Kidney (tissue), 14 donors: ENCODE results near the gene SLC10A2. TPM values are rescaled to one million over a fixed set of nuclear protein-coding genes. Genes with fewer than 3 reads are reported as not detected.

Experiments
- DNase-seq, 5 donors: peaks; one replicate each; pipeline ENCODE4 v3.0.0-alpha.2; 2013 to 2020
- FAIRE-seq: peaks from 2 replicates; lab custom pipeline; 2012; peaks lifted over from hg19 to GRCh38; lab: Jason Lieb, UNC
- H3K27ac ChIP-seq, 2 donors: one replicate each; pipeline ENCODE4 v1.7.0; 2013; ENCODE audit warnings: low read depth in 2 of 2, low read length in 2 of 2, inconsistent platforms in 1 of 2
- H3K27me3 ChIP-seq: one replicate; pipeline ENCODE4 v1.7.1; 2013; ENCODE audit warnings: low read length, inconsistent platforms; ENCODE audit not compliant: control insufficient read depth, insufficient read depth
- H3K36me3 ChIP-seq, 3 donors: one replicate each; pipeline versions ENCODE4 v1.7.0 to v1.7.1; 2013; ENCODE audit warnings: low read length in 3 of 3, control low read depth in 1 of 3, inconsistent platforms in 1 of 3; ENCODE audit not compliant: insufficient read depth in 3 of 3, control insufficient read depth in 2 of 3
- H3K4me1 ChIP-seq, 3 donors: one replicate each; pipeline versions ENCODE4 v1.7.0 to v1.7.1; 2013; ENCODE audit warnings: low read length in 3 of 3, inconsistent platforms in 1 of 3, low read depth in 1 of 3; ENCODE audit not compliant: control insufficient read depth in 2 of 3, insufficient read depth in 2 of 3
- H3K4me3 ChIP-seq, 3 donors: one replicate each; pipeline versions ENCODE4 v1.7.0 to v1.8.1; 2013; ENCODE audit warnings: low read length in 3 of 3, control low read depth in 1 of 3, inconsistent platforms in 1 of 3
- H3K9ac ChIP-seq, 3 donors: one replicate each; pipeline versions ENCODE4 v1.7.0 to v1.7.1; 2013; ENCODE audit warnings: low read length in 3 of 3, control low read depth in 1 of 3, inconsistent platforms in 1 of 3
- H3K9me3 ChIP-seq, 3 donors: one replicate each; pipeline versions ENCODE4 v1.7.0 to v1.7.1; 2013; ENCODE audit warnings: low read length in 3 of 3, control low read depth in 1 of 3, inconsistent platforms in 1 of 3; ENCODE audit not compliant: control insufficient read depth in 2 of 3, insufficient read depth in 1 of 3
- intact Hi-C: fragments of 100-400 bp; cut with DNase I; formaldehyde crosslinking; loops from one replicate; pipeline ENCODE4 v1.11.1; 2022
- polyA plus RNA-seq: library from polyadenylated mRNA; stranded (reverse); fragments of 350-450 nt; fragmentation: Illumina TruSeq; extraction: RNeasy Lipid Tissue Mini Kit (QIAGEN cat#74804); gene quantifications from one replicate; pipeline ENCODE4 v1.2.3, GENCODE V29; 2014; ENCODE audit warnings: low read depth, low replicate concordance; ENCODE audit not compliant: insufficient read depth
- total RNA-seq: library from RNA; stranded (reverse); fragmentation: NEBNext Ultra II Directional; extraction: Animal tissue kit (Norgen Biotek cat#: 25700); gene quantifications from one replicate; pipeline ENCODE4 v1.2.1, GENCODE V29; 2021
- TF ChIP-seq, protein P1 (sequence below): IDR thresholded peaks from 3 replicates; pipeline ENCODE4 v1.5.1; 2012; ENCODE audit warnings: mild to moderate bottlenecking, moderate library complexity, borderline replicate concordance; ENCODE audit not compliant: insufficient read depth; ENCODE audit errors: extremely low read depth
- donor health status: control.
- donor health status: control.
- donor health status: control.
- donor health status: control.
- donor health status: control.
- donor health status: DM: yes; HTN: yes; CAD: no.
- donor health status: Normal renal cell carcinoma (clear cell type).

Gene SLC10A2
- total and polyA plus RNA-seq, 2 donors from 2014 or later = 0.19 to 4.5 TPM

- FAIRE-seq (no peak), DNase-seq (no peak)
- Histone ChIP-seq H3K27ac (no peak overlapping the region), H3K4me1 (no peaks in the 10 kb centered on the region), H3K9ac (no peak overlapping the region), H3K36me3 (no peaks in the 10 kb centered on the region), H3K27me3 (no peaks in the 10 kb centered on the region), H3K9me3 (no peaks in the 10 kb centered on the region), H3K4me3 (no peak overlapping the region)
- intact Hi-C loops = no loop called here
- TF ChIP-seq, protein P1, sequence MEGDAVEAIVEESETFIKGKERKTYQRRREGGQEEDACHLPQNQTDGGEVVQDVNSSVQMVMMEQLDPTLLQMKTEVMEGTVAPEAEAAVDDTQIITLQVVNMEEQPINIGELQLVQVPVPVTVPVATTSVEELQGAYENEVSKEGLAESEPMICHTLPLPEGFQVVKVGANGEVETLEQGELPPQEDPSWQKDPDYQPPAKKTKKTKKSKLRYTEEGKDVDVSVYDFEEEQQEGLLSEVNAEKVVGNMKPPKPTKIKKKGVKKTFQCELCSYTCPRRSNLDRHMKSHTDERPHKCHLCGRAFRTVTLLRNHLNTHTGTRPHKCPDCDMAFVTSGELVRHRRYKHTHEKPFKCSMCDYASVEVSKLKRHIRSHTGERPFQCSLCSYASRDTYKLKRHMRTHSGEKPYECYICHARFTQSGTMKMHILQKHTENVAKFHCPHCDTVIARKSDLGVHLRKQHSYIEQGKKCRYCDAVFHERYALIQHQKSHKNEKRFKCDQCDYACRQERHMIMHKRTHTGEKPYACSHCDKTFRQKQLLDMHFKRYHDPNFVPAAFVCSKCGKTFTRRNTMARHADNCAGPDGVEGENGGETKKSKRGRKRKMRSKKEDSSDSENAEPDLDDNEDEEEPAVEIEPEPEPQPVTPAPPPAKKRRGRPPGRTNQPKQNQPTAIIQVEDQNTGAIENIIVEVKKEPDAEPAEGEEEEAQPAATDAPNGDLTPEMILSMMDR = no peak
Measured at GRCh38 chr13:103033999-103034398, 32.2 kb downstream of the SLC10A2 start.

GRCh38 chr13:103031332-103031873 lies 34.8 kb downstream of the SLC10A2 start:
- Histone ChIP-seq H3K27ac (no peak overlapping the region), H3K9me3 (no peaks in the 10 kb centered on the region), H3K36me3 (no peaks in the 10 kb centered on the region), H3K4me1 (no peaks in the 10 kb centered on the region), H3K4me3 (no peak overlapping the region), H3K9ac (no peak overlapping the region), H3K27me3 (no peaks in the 10 kb centered on the region)
- intact Hi-C loops = no loop called here
- FAIRE-seq = no peak
- TF ChIP-seq, protein P1 = no peak
- no peak for DNase-seq

- TF ChIP-seq, protein P1 = no peak
- no peak for FAIRE-seq
Measured at GRCh38 chr13:103030776-103031175, 35.4 kb downstream of the SLC10A2 start.

GRCh38 chr13:103029798-103030197 lies 36.4 kb downstream of the SLC10A2 start:
- Histone ChIP-seq H3K27ac (no peak overlapping the region), H3K9me3 (peaks cover 0 to 3% (median 0%) of the 10 kb centered on the region in 3 donors), H3K27me3 (no peaks in the 10 kb centered on the region), H3K4me3 (no peak overlapping the region), H3K9ac (no peak overlapping the region), H3K36me3 (no peaks in the 10 kb centered on the region), H3K4me1 (no peaks in the 10 kb centered on the region)
- no peak for FAIRE-seq
- intact Hi-C loops = no loop called here
- DNase-seq = no peak
- TF ChIP-seq, protein P1 = no peak

More at GRCh38 chr13:103030776-103031175, 35.4 kb downstream of the SLC10A2 start:
- Histone ChIP-seq H3K36me3 (no peaks in the 10 kb centered on the region), H3K4me3 (no peak overlapping the region), H3K4me1 (no peaks in the 10 kb centered on the region), H3K9ac (no peak overlapping the region), H3K9me3 (no peaks in the 10 kb centered on the region), H3K27me3 (no peaks in the 10 kb centered on the region), H3K27ac (no peak overlapping the region)
- DNase-seq = no peak
- intact Hi-C loops = no loop called here
